Measurements from ENCODE around the gene GPC3. TPM values are rescaled to one million over a fixed set of nuclear protein-coding genes. Genes with fewer than 3 reads are reported as not detected.

The GPC3 gene
- polyA plus RNA-seq, 3 donors = not detected

DNA sequence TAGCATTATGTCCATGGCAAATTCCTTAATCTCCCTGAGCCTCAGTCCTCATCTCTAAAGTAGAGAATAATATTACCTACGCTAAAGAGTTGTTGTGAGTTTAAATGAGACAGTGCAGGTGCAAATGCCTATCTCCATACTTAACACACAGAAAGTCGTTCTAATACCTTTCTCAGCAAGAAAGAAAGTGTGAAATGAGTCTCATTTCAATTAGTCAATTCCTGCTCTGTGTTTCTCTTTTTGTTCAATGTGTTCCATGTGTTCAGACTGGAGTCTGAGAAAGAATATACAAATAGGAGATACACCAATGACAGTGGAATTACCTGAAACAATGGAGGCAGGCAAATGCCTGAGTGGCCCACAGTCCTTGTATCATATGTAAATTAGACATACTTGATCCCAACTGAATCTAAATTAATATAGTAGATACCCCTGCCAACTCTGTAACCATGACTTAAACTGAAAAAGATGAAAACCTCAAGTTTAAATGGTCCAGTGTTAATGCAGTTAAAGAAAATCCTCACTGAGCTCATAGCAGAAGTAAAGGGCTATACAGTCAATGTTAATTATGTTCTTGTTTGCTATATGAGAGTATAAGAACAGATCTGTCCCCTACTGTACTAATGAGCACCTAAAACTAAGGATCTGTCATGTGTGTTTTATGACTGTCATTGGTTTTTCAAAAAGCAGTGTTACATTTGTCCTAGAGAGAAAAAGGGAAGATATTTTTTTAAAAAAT lies 68.2 kb downstream of the GPC3 start:
- no peaks in the 10 kb centered on the region for H3K79me2 ChIP-seq (ENCODE audit: insufficient read depth, low read length)
- no peaks in the 10 kb centered on the region for H3K27me3 ChIP-seq (ENCODE audit: control insufficient read depth in 2 of 2, insufficient read depth in 2 of 2, low read length in 2 of 2)
- H3K27ac Mint-ChIP-seq = no peak overlapping the region
- H3K27me3 Mint-ChIP-seq (ENCODE audit: low read depth in 3 of 3) = no peaks in the 10 kb centered on the region
- no peaks in the 10 kb centered on the region for H3K4me1 Mint-ChIP-seq
- H3K4me3 ChIP-seq (replicated peaks in 1 of 3; ENCODE audit: low read depth in 2 of 3, low read length in 3 of 3) = no peak overlapping the region
- H3K36me3 ChIP-seq (replicated peaks in 1 of 2; ENCODE audit: control insufficient read depth in 1 of 2, insufficient read depth in 2 of 2, low read length in 2 of 2) = no peaks in the 10 kb centered on the region
- H3K4me1 ChIP-seq (ENCODE audit: control insufficient read depth in 1 of 2, insufficient read depth in 2 of 2, low read length in 2 of 2) = no peaks in the 10 kb centered on the region
- no peak for DNase-seq
- no peak overlapping the region for H3K9ac ChIP-seq (ENCODE audit: insufficient read depth, low read length, poor library complexity, severe bottlenecking)
- no CpG with 5 or more reads among the region's 2 CpGs for WGBS (ENCODE audit: insufficient coverage)
- H2AFZ ChIP-seq (ENCODE audit: insufficient read depth, low read depth, low read length, poor library complexity, severe bottlenecking) = no peak overlapping the region
- no peak overlapping the region for H3K4me2 ChIP-seq (replicated peaks; ENCODE audit: extremely low read depth, low read length, poor library complexity, severe bottlenecking)
- peaks cover 0 to 5% (median 0%) of the 10 kb centered on the region in 7 donors for H3K9me3 Mint-ChIP-seq
- intact Hi-C loops (cut with micrococcal nuclease) = no loop called here
- TF ChIP-seq, protein P1, sequence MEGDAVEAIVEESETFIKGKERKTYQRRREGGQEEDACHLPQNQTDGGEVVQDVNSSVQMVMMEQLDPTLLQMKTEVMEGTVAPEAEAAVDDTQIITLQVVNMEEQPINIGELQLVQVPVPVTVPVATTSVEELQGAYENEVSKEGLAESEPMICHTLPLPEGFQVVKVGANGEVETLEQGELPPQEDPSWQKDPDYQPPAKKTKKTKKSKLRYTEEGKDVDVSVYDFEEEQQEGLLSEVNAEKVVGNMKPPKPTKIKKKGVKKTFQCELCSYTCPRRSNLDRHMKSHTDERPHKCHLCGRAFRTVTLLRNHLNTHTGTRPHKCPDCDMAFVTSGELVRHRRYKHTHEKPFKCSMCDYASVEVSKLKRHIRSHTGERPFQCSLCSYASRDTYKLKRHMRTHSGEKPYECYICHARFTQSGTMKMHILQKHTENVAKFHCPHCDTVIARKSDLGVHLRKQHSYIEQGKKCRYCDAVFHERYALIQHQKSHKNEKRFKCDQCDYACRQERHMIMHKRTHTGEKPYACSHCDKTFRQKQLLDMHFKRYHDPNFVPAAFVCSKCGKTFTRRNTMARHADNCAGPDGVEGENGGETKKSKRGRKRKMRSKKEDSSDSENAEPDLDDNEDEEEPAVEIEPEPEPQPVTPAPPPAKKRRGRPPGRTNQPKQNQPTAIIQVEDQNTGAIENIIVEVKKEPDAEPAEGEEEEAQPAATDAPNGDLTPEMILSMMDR (IDR thresholded peaks at IDR 0.05) = no peak
- no peaks in the 10 kb centered on the region for H3K9me3 ChIP-seq (replicated peaks in 1 of 2; ENCODE audit: control insufficient read depth in 1 of 2, insufficient read depth in 1 of 2, low read length in 2 of 2)
- H3K4me3 Mint-ChIP-seq = no peak overlapping the region
- no peaks in the 10 kb centered on the region for H4K20me1 ChIP-seq (ENCODE audit: insufficient read depth, low read length)
- H3K36me3 Mint-ChIP-seq = no peaks in the 10 kb centered on the region
- no peak overlapping the region for H3K27ac ChIP-seq (ENCODE audit: low read depth in 1 of 2, low read length in 2 of 2)

DNA sequence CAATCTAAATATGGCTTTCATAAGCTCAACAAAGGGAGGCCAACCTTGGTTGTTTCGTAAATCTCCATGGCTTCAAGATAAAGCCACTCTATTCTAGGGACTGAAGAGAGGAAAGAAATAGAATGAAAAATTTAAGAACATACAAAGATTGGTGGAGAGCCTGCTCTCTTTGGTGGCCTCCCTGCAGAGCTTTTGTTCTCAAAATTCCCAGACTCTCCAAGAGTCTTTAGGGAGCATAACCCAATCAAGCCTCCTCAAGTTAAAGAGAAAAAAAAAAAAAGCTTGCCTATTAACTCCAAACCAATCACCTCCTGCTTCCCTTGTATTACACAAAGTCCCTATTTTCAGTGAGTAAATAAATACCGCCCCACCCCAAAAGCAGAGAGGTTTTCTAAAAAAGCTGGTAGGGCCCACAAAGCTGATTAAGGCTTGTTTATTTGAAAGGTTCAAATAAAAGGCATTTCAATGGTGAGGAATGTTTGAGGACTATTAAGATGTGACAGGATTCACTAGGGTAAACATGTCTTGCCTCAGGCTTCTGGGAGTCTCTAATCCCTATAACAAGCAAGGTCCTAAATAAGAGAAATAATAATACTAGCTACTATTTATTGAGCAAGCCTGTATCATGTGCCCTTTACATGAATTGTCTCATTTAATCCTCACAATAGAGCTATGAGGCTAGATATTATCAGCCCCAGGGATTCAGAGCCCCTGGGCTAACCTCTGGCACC lies 71.6 kb downstream of the GPC3 start:
- H3K27ac Mint-ChIP-seq = no peak overlapping the region
- H3K36me3 Mint-ChIP-seq = no peaks in the 10 kb centered on the region
- H2AFZ ChIP-seq (ENCODE audit: insufficient read depth, low read depth, low read length, poor library complexity, severe bottlenecking) = no peak overlapping the region
- H3K4me2 ChIP-seq (replicated peaks; ENCODE audit: extremely low read depth, low read length, poor library complexity, severe bottlenecking) = no peak overlapping the region
- H3K79me2 ChIP-seq (ENCODE audit: insufficient read depth, low read length) = no peaks in the 10 kb centered on the region
- WGBS (ENCODE audit: insufficient coverage) = no CpG with 5 or more reads among the region's 2 CpGs
- peaks cover 0 to 1% (median 0%) of the 10 kb centered on the region in 3 donors for H3K27me3 Mint-ChIP-seq (ENCODE audit: low read depth in 3 of 3)
- H3K9ac ChIP-seq (ENCODE audit: insufficient read depth, low read length, poor library complexity, severe bottlenecking) = no peak overlapping the region
- H3K27ac ChIP-seq (ENCODE audit: low read depth in 1 of 2, low read length in 2 of 2) = no peak overlapping the region
- H3K4me3 Mint-ChIP-seq = no peak overlapping the region
- no peaks in the 10 kb centered on the region for H3K36me3 ChIP-seq (replicated peaks in 1 of 2; ENCODE audit: control insufficient read depth in 1 of 2, insufficient read depth in 2 of 2, low read length in 2 of 2)
- no peaks in the 10 kb centered on the region for H3K4me1 ChIP-seq (ENCODE audit: control insufficient read depth in 1 of 2, insufficient read depth in 2 of 2, low read length in 2 of 2)
- TF ChIP-seq, protein P1 (IDR thresholded peaks at IDR 0.05) = no peak
- H3K4me1 Mint-ChIP-seq = no peaks in the 10 kb centered on the region
- H4K20me1 ChIP-seq (ENCODE audit: insufficient read depth, low read length) = no peaks in the 10 kb centered on the region
- no peak overlapping the region for H3K4me3 ChIP-seq (replicated peaks in 1 of 3; ENCODE audit: low read depth in 2 of 3, low read length in 3 of 3)
- H3K27me3 ChIP-seq (ENCODE audit: control insufficient read depth in 2 of 2, insufficient read depth in 2 of 2, low read length in 2 of 2) = peaks cover 0 to 2% of the 10 kb centered on the region in 2 donors
- peaks cover 0 to 5% (median 0%) of the 10 kb centered on the region in 7 donors for H3K9me3 Mint-ChIP-seq
- no peak for DNase-seq
- H3K9me3 ChIP-seq (replicated peaks in 1 of 2; ENCODE audit: control insufficient read depth in 1 of 2, insufficient read depth in 1 of 2, low read length in 2 of 2) = no peaks in the 10 kb centered on the region
- intact Hi-C loops (cut with micrococcal nuclease) = no loop called here
